Airway epithelial cell (primary cell): ENCODE results near the gene LNPEP. TPM values are rescaled to one million over a fixed set of nuclear protein-coding genes. Genes with fewer than 3 reads are reported as not detected.

Experiments used
- total RNA-seq: library from RNA; depleted of rRNA; stranded (reverse); fragments of >200 nt; gene quantifications from 2 replicates; pipeline ENCODE4 v1.2.3, GENCODE V29; 2015

Gene LNPEP
- 13.9 and 19.8 TPM in 2 replicates for total RNA-seq

GRCh38 chr5:96935559-96936430 lies at the start of gene LNPEP:
TSS of gene LNPEP (plus strand) at chr5:96936080. CDS start at chr5:96936156, 76 bp downstream.

Other genes starting within 250 kb of the LNPEP start
- 8.0 and 15.3 TPM in 2 replicates for gene ERAP1, start 128.1 kb upstream of the LNPEP start, total RNA-seq
- 7.9 and 11.3 TPM in 2 replicates for gene ERAP2, start 59.6 kb upstream of the LNPEP start, total RNA-seq
- gene LIX1, start 206.5 kb downstream of the LNPEP start, total RNA-seq, result not detected in 2 replicates
- 10.1 and 17.1 TPM in 2 replicates for gene RIOK2, start 247.2 kb downstream of the LNPEP start, total RNA-seq